Right lobe of liver (tissue), 6 donors: ENCODE results near the gene IL12RB1. TPM values are rescaled to one million over a fixed set of nuclear protein-coding genes. Genes with fewer than 3 reads are reported as not detected.

Source experiments
- ATAC-seq, 4 donors: fragments of 200-7000 bp; cut with Tn5 transposase; one replicate each; pipeline ENCODE4 v1.9.1; 2020; ENCODE audit warnings: mild to moderate bottlenecking in 4 of 4, moderate library complexity in 4 of 4
- DNase-seq, 3 donors: peaks; one replicate each; pipeline ENCODE4 v3.0.0-alpha.2; 2020
- H3K27ac ChIP-seq, 3 donors: fragments of 200-600 bp; one replicate each; pipeline ENCODE4 v1.8.0; 2022
- H3K27me3 ChIP-seq, 2 donors: fragments of 200-600 bp; one replicate each; pipeline ENCODE4 v1.8.0; 2022
- H3K36me3 ChIP-seq, 4 donors: fragments of 200-600 bp; sonication (generic) in 1 of 4; one replicate each; pipeline versions ENCODE4 v1.5.1 to v1.8.0; 2017 to 2022; ENCODE audit warnings: control low read depth in 1 of 4
- H3K4me1 ChIP-seq, 4 donors: fragments of 200-600 bp; sonication (generic) in 1 of 4; one replicate each; pipeline versions ENCODE4 v1.5.1 to v1.8.0; 2017 to 2022; ENCODE audit warnings: control low read depth in 1 of 4
- H3K4me3 ChIP-seq, 3 donors: fragments of 200-600 bp; one replicate each; pipeline ENCODE4 v1.8.0; 2022
- H3K9me3 ChIP-seq, 4 donors: fragments of 200-600 bp; sonication (generic) in 1 of 4; one replicate each; pipeline versions ENCODE4 v1.5.1 to v1.8.0; 2017 to 2022; ENCODE audit warnings: control low read depth in 1 of 4
- POLR2A ChIP-seq: fragments of 450-650 bp; IDR thresholded peaks from one replicate; pipeline ENCODE4 v1.6.1; 2017; ENCODE audit warnings: antibody characterized with exemption, mild to moderate bottlenecking
- WGBS: methylation state at CpG from one replicate; pipeline ENCODE4 v1.1.6; 2018; ENCODE audit warnings: low coverage, low lambda C conversion rate; ENCODE audit not compliant: insufficient coverage; ENCODE audit errors: missing lambda C conversion rate; 5-methylcytosine and 5-hydroxymethylcytosine counted together
- intact Hi-C, 2 donors: fragments of 100-400 bp; cut with DNase I; formaldehyde crosslinking; loops; one replicate each; pipeline versions ENCODE4 v1.11.2 to v1.14.1; 2022
- total RNA-seq, 6 experiments: library from RNA; depleted of rRNA in 2 of 6; stranded (reverse); fragments of >200 nt in 2 of 6; fragmentation: NEBNext Ultra II Directional in 3 of 6; extraction: Animal tissue kit (Norgen Biotek cat#: 25700) in 3 of 6; gene quantifications; one replicate each; pipeline versions ENCODE4 v1.1.0 to v1.2.4, GENCODE V29; 2016 to 2023
- TF ChIP-seq, protein P1 (sequence below), 4 donors: fragments of 200-600 bp in 3 of 4; fragments of 450-650 bp in 1 of 4; IDR thresholded peaks; one replicate each; pipeline versions ENCODE4 v1.5.1 to v1.8.0; 2016 to 2022; ENCODE audit warnings: antibody characterized with exemption in 4 of 4, mild to moderate bottlenecking in 2 of 4
- donor health status: DM: no; HTN: yes; CAD: no.
- donor health status: DM: no; HTN: no; CAD: no.
- donor health status: DM: no; HTN: no; CAD: no.
- donor health status: DM: no; HTN: yes; CAD: no.
- donor health status: DM: no; HTN: yes; CAD: no.

IL12RB1 gene
- total RNA-seq, 6 experiments from 2014 or later: 0.25 to 2.0 (median 0.70) TPM

DNA sequence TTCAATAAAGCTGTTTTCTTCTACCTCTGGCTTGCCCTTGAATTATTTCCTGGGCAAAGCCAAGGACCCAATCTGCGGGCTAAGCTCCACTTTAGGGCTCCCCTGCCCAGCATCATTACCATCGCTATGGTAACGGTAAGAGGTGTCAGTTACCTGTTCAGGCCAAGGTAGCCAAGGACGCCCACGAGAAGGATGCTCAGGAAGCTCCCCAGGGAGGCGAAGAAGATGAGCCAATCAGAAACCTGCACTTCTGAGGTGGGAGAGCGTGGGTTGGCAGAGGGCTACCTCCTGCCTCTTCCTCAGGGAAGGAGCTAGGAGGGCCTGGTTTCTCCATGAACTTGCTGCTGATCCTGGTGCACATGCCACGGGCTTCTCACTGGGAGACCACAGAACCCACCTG lies 24.7 kb downstream of the IL12RB1 start:
- Histone ChIP-seq H3K27ac (no peak overlapping the region), H3K36me3 (no peaks in the 10 kb centered on the region), H3K4me1 (peaks cover 0 to 11% (median 4%) of the 10 kb centered on the region in 4 donors), H3K4me3 (no peak overlapping the region), H3K27me3 (no peaks in the 10 kb centered on the region), H3K9me3 (no peaks in the 10 kb centered on the region)
- DNase-seq (no peak), ATAC-seq (no peak)
- TF ChIP-seq POLR2A: no peak
- TF ChIP-seq, protein P1, sequence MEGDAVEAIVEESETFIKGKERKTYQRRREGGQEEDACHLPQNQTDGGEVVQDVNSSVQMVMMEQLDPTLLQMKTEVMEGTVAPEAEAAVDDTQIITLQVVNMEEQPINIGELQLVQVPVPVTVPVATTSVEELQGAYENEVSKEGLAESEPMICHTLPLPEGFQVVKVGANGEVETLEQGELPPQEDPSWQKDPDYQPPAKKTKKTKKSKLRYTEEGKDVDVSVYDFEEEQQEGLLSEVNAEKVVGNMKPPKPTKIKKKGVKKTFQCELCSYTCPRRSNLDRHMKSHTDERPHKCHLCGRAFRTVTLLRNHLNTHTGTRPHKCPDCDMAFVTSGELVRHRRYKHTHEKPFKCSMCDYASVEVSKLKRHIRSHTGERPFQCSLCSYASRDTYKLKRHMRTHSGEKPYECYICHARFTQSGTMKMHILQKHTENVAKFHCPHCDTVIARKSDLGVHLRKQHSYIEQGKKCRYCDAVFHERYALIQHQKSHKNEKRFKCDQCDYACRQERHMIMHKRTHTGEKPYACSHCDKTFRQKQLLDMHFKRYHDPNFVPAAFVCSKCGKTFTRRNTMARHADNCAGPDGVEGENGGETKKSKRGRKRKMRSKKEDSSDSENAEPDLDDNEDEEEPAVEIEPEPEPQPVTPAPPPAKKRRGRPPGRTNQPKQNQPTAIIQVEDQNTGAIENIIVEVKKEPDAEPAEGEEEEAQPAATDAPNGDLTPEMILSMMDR (IDR thresholded peaks at IDR 0.05): no peak
- 80% methylated on average over 7 of the region's 8 CpGs for WGBS
- intact Hi-C loops: loop anchor here in 1 of 2 donors (5.0 to 10.0 kb wide), 2 partner anchors 60 to 117 kb away; no protein-coding TSS in a partner anchor

DNA sequence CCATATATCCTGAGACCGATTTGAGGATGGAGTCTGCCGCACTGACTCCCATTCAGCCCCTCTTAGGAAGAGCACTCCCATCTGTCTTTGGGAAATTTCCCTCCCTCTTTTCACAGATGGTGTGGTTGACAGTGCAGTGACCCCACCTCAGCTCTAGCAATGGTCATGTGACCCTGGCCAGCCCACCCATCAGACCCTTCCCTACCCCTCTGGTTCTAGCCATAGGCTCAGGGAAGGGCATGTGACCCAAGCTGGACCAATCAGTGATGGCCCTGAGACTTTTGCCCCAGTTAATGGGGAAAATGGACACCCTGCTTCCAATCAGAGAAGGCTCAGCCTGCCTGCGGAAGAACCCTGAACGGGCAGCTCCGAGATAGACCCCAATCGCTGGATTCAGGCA lies 26.3 kb downstream of the IL12RB1 start:
- ATAC-seq (no peak), DNase-seq (no peak)
- WGBS: 78% methylated on average over 6 of the region's 6 CpGs
- H3K9me3 ChIP-seq: no peaks in the 10 kb centered on the region
- H3K27ac ChIP-seq: no peak overlapping the region
- intact Hi-C loops: loop anchor here in 1 of 2 donors (5.0 to 10.0 kb wide), 2 partner anchors 58 to 116 kb away; no protein-coding TSS in a partner anchor
- no peaks in the 10 kb centered on the region for H3K36me3 ChIP-seq
- H3K27me3 ChIP-seq: no peaks in the 10 kb centered on the region
- TF ChIP-seq, protein P1 (IDR thresholded peaks at IDR 0.05): no peak
- no peak for TF ChIP-seq POLR2A
- peaks cover 0 to 11% (median 4%) of the 10 kb centered on the region in 4 donors for H3K4me1 ChIP-seq
- no peak overlapping the region for H3K4me3 ChIP-seq

DNA sequence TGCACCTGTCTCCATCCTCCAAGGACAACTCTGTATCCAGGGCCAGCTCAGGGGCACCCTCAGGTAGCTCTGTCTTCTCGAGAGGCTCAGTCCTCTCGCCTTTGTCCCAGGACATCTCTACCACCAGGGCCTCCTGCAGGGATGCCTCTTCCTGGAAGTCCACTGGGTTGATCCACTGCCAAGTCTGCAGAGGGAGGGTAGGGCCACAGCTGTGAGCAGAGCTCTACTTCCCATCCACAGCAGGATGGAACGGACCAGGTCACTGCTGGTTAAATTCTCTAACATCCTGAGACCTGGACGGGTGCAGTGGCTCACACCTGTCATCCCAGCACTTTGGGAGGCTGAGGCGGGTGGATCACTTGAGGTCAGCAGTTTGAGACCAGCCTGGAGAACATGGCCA lies 26.8 kb downstream of the IL12RB1 start:
- intact Hi-C loops: loop anchor here (2.0 to 10.0 kb wide), 4 partner anchors 48 to 115 kb away; no protein-coding TSS in a partner anchor
- H3K9me3 ChIP-seq: no peaks in the 10 kb centered on the region
- H3K27ac ChIP-seq: no peak overlapping the region
- TF ChIP-seq, protein P1 (IDR thresholded peaks at IDR 0.05): no peak
- TF ChIP-seq POLR2A: no peak
- H3K4me3 ChIP-seq: no peak overlapping the region
- WGBS: 87% methylated on average over 3 of the region's 5 CpGs
- H3K27me3 ChIP-seq: no peaks in the 10 kb centered on the region
- H3K4me1 ChIP-seq: peaks cover 0 to 11% (median 4%) of the 10 kb centered on the region in 4 donors
- no peak for ATAC-seq
- no peaks in the 10 kb centered on the region for H3K36me3 ChIP-seq
- no peak for DNase-seq

DNA sequence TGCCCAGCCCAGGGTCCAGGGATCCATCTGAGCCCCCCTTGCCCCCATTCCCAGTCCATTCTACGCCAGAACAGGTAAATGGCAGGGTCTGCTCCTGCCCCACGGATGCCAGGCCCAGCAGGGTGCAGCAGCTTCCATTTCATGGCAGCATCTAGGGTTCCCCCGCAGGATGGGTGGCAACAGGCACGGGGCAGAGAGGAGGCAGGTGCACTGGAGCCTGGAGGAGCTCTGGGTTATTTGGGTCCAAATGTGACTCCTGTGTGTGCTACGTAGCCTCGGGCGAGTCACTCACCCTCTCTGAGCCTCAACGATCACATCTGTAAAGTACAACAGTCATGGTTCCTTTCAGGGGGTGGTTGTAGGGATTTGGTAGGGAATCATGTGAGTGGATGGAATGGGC lies 27.4 kb downstream of the IL12RB1 start:
- no peak for DNase-seq
- H3K27me3 ChIP-seq: no peaks in the 10 kb centered on the region
- no peak overlapping the region for H3K4me3 ChIP-seq
- WGBS: 0% methylated on average over 1 of the region's 8 CpGs
- intact Hi-C loops: loop anchor here (2.0 to 5.0 kb wide), 2 partner anchors 47 to 52 kb away; no protein-coding TSS in a partner anchor
- no peaks in the 10 kb centered on the region for H3K36me3 ChIP-seq
- peaks cover 0 to 11% (median 4%) of the 10 kb centered on the region in 4 donors for H3K4me1 ChIP-seq
- H3K27ac ChIP-seq: no peak overlapping the region
- no peak for ATAC-seq
- no peak for TF ChIP-seq POLR2A
- TF ChIP-seq, protein P1 (IDR thresholded peaks at IDR 0.05): no peak
- no peaks in the 10 kb centered on the region for H3K9me3 ChIP-seq
